GM19452 (cell line): ENCODE results near the gene PYGL.
"Not testable (repeated sequence)": the region's sequence is repeated elsewhere in the genome, so short reads cannot be mapped to it uniquely, and the experiment has no call there.

Source experiments
- ATAC-seq: cut with Tn5 transposase; IDR thresholded peaks from one replicate; pipeline ENCODE4 v1.9.1; 2021; ENCODE audit not compliant: unreplicated experiment

Gene PYGL

DNA sequence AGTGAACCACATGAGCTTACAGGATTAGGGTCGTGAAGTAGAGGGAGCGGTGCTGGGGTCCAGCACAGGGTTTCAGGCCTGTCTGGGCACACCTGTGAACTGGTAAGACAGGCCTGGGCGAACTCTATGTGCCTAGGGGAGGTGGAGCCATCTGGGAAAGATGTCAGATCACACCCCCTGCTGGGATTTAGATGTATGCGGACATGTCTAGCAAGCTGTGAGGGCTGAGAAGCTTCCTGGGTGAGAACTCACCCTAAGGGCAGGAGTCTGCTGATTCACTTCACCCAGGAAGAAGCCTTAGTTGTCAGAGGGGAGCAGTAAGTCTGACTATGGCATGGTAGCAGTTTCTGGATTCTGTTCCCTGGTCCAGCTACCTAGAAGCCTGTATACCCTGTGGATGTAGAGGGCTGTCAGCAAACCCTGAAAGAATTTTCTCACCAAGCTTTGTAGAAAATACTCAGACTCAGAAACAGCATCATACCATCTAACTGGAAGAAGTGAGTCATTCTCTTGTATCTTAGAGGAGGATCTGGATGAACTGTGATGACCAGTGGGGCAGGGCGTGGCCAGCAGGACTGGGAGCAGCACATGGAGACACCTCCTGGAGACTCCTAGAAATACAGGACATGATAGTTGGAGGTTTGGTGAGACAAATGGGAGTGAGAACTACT, 11.2 kb upstream of the PYGL start:
- ATAC-seq: no peak

DNA sequence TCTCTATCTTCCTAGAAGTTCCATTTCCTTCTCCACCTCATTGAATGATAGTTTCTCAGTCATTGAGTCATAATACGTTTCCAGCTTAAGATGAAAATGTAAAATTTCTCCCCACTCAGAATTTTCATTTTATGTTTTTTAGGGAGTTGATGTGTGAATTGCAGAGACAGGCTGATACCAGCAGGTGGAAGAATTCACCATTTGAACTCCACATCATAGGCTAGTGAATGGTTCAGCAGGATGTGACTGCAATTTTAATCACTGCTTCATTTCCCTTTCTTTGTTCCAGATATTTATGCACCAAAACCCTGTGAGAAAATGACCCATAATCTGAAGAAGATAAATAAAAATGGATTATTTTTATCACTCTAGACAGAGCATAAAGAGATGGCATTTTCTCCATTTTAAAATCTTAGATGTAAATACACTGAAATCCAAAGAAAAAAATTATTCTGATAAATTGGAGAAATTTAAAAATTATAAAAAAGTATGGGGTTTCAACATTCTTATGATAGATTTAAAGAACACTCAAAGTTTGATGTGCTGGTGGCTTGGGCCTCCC, 10.6 kb upstream of the PYGL start:
- no peak for ATAC-seq

GRCh38 chr14:50953502-50953901, 9.2 kb upstream of the PYGL start:
- ATAC-seq: no peak

GRCh38 chr14:50951032-50951431, 6.7 kb upstream of the PYGL start:
- ATAC-seq: no peak

DNA sequence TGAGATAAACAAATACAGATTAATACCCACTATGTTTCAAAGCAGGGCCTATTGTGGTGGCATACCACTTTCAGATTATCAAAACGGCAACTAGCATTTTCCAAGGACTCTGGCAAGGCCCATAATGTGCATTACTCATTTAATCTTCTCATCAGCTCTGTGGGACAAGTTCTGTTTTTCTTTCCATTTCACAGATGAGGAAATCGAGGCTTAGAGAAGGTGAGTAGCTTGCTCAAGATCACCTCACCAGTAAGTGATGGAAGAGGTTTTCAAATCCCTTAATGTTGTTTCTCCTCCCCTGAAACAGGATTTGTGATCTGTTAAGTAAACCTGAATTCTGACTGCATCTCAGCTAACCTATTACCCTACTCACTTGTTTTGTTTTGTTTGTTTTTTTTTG, 3.9 kb upstream of the PYGL start:
- ATAC-seq: no peak

DNA sequence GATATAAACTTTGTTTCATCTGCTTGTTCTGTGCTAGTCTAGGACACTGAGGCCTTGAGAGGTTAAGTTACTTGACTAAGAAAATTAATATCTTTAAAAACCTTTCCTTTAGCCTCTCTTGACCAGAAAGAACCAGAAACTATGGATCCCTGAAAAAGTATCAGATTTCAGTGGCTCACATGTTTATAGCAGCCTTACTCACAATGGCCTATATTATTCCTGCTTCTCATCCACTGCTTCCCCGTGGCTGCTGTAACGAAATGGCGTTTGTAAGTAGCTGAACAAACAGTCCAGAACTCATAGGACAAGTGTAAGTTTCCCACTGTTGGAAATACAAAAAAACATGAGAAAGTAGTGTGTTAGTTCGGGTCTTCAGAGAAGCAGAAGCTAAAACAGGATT, 3.2 kb upstream of the PYGL start:
- ATAC-seq: no peak

- no peak for ATAC-seq
These were observed 2.1 kb upstream of the PYGL start for GRCh38 chr14:50946234-50946935.

DNA sequence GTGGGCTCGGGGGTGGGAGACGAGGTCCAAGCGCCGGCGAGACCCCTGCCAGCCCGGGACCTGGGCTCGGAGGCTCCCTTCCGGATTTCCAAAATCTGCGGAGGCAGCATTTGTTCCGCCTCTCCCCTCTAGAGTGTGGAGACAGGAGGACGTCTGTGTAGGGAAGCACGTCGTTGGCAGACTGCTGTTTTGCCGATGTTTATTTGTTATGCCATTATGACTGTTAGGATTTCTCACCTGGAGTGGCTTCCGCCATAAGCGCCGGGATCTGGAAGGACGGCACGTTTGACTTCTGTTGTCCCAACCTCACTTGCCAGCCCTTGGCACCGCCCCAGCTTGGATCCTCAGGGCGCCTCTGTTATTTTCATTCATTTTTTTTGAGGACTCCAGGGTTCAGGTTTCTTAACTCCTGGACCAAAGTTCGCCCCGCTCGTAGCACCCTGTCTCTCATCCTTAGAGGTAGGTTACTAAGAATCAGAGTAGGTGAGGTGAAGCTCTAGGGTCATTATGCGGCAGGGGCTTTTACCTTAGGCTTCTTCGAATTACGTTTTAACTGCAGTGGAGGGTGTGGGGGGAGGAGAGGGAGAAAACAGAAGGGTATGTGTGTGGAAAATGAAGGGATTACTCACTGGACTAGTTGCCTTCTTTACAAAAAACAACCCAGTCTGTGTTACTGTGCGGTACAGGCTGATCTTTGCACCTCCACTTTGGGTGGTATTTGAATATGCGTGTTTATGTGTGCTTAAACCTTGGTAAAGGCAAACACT, 547 bp upstream of the PYGL start:
- no peak for ATAC-seq

DNA sequence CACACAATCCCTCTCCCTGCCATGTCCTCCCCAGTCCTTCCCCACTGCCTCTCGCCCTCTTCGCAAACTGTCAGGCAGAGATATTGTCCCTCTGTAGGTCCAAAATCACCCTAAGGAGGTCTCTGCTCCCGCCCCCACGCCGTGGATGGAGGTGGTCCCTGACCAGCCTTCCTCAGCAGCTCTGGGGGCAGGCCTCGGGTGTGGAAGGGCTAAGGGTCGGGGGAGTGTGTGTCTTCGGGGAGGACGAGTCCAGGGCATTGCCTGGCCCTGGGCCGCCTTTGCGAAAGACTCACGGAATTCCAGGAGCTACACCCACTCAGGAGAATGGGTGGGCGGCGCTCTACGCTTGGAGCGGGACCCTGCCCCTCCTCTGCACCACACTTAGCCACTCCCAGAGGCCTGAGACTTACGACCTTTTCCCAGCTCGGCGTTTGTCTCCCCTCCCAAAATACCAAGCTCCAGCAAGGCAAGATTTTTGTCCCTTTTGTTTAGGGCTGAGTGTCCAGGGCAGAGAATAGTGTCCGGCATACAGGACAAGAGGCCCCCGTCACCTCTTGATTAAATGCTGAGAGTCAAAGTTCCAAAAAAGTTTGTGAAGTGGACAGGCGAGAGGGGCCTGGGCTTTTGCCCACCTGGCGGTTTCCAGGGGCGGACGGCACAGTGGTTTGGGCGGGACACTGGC, 881 bp downstream of the PYGL start:
- no peak for ATAC-seq

- not testable (repeated sequence) for ATAC-seq
These were observed 2.6 kb downstream of the PYGL start for GRCh38 chr14:50941638-50942037.

GRCh38 chr14:50941151-50941550, 3.1 kb downstream of the PYGL start:
- no peak for ATAC-seq

DNA sequence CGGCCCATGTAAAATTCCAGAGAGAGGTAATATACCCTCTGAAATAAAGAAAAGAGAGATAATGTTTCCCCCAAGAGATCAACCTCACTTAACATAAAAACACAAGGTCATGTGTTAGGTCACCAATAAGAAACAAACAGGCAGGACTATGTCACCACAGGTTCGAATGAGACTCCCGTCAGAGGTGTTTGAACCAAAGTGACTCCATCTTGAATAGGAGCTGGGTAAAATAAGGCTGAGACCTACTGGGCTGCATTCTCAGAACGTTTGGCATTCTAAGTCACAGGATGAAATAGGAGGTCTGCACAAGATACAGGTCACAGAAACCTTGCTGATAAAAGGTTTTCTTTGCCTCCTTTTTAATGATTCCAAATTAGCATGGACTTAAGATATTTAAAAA, 6.5 kb downstream of the PYGL start:
- no peak for ATAC-seq

DNA sequence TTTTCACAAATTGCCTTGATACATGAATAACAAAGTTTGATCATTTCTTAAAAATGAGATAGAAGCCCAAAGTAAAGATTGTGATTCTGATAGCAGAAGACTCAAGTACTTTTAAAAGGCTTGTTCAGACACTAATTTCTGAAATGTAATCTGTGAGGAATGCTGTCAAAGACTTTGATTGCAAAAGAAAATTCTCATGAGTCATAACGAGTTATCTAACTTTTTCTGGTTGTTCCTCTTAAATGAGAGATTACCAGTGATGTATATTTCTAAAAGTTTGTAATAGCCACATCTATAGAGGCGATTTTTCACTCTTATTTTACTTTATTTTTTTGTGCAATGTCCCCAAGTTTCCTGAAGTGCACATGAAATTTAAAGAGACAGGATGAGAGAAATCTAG, 7.0 kb downstream of the PYGL start:
- ATAC-seq: no peak

DNA sequence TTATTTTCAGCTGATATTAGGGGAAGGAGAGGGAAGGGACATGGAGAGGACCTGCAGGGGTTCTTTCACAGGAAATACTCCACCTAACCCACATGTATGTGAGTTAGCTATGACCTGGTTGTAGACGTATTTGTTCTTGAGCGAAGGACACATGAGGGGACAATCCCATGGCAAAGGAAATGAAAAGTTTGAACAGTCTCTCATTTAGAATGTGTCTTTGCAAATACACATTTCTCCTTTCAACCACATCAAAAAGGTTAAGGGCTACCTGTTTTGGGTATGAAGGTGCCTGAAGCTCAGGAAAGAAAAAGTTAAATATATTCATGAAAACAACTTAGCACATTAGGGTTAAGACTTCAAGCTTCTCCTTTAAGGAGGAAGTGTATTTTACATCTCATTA, 7.4 kb downstream of the PYGL start:
- ATAC-seq: no peak

DNA sequence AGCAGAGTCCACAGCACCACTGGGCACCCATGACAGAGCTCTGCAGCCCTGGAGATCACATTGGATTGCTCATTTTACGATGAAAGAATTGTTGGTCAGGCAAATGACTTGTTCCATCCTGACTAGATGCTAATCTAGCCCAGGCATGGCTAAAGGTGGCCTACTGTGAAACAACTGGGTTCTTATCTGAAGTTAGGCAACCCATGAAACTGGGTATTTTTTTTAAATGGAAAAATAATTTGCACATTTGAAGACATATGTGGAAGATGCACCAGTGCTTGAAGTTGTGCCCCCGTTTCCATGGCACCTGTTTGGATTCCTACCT, 8.3 kb downstream of the PYGL start:
- ATAC-seq: no peak

DNA sequence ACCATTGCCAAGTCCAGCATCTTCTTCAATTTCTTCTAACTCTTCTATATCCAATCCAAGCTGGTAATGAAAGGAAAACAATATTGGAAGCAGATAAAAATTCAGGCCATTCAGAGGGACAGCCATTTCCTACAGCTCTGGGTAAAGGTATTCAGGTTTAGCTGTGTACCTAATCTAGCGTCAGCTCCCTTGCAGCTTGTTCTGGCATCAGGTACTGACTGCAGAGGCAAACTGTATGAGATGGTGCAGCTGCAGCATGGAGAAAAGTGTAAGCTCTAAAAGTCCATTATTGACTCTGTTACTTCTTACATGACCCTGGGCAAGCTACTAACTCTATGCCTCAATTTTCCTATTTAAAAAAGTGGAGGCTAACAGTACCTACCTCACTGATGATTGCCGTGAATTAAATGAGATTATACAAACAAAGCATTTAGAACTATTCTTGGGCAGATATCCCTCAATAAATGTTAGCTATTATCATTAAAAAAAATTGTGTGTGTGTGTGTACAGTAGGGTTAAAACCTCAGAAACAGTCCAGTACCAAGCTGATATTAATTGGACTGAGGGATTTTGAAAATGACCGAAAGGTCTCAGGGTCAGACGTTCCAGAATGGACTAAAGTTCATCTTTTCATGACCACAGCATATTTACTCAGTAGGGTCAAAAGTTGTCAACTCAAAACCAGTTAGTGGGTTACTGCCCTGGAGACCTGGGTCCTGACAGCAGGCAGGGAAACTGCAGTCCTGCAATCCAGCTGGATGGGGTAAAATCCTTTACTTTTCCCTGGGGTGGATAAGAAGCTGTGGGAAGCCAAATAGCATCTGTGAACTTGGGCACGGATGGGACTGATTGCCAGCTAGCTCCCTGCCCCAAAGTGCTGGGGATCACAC, 8.9 kb downstream of the PYGL start:
- ATAC-seq: no peak

- no peak for ATAC-seq
These were observed 11.4 kb downstream of the PYGL start for GRCh38 chr14:50932592-50933495.

- no peak for ATAC-seq
These were observed 12.1 kb downstream of the PYGL start for GRCh38 chr14:50932156-50932555.

GRCh38 chr14:50931559-50931958, 12.7 kb downstream of the PYGL start:
- ATAC-seq: no peak
